Loucy (cell line): Measurements from ENCODE around the gene PRKRIP1.
A peak's percentile ranks its signal among the peaks of the same experiment; 100 is the strongest.

Source experiments
- CTCF ChIP-seq: fragments of 200-600 bp; sonication (generic); conservative IDR thresholded peaks from 2 replicates; pipeline ENCODE4 v1.5.1; 2014; ENCODE audit warnings: mild to moderate bottlenecking, antibody characterized with exemption, low read length
- EZH2phosphoT487 ChIP-seq: fragments of 200-600 bp; IDR thresholded peaks from 2 replicates; pipeline ENCODE4 v1.6.1; 2018; ENCODE audit warnings: antibody characterized with exemption, mild to moderate bottlenecking, moderate library complexity, borderline replicate concordance

- peak; percentile 20; the same call in 1 of the 2 replicates for TF ChIP-seq CTCF
- no peak for TF ChIP-seq EZH2phosphoT487
These were observed 68.6 kb downstream of the PRKRIP1 start, which contains the start of the genes ALKBH4 and LRWD1 for GRCh38 chr7:102464577-102465280.
